ENCODE data around the gene DCAF15.

Gene DCAF15

DNA sequence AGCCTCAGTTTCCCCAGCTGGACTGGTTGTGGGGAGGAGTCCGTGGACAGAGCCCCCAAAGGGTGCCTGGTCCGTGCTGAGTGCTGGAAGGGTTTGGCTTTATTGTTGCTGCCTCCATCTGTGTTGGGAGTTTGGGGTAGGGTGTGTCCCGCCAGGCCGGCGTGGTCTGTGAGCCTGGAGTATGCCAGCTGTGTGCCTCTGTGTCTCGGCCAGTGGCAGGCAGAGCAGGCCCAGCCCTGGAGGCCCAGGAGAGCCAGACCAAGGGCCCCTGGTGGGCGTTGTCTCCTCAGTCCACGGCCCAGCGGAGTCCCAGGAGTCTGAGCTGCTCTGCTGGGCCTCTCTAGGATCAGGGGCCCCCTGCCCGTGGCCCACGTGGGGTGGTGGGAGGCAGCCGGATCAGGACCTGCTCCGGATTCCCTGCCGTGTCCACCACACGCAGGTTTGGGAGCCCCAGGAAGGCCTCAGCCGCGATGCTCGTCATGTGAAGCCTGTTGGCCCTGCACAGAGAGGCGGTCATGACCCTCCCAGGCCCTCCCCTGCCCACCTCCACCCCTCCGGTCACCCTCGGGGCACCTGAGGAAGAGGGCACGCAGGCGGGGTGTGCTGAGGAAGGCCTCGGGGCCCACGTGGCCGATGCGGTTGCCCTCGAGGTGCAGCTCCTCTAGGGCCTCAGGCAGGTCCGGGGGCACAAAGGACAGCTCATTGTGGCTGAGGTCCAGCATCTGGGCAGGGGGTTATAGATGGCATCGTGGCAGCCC is 20.7 kb upstream of the DCAF15 start:
- DNase-seq: no peak

DNA sequence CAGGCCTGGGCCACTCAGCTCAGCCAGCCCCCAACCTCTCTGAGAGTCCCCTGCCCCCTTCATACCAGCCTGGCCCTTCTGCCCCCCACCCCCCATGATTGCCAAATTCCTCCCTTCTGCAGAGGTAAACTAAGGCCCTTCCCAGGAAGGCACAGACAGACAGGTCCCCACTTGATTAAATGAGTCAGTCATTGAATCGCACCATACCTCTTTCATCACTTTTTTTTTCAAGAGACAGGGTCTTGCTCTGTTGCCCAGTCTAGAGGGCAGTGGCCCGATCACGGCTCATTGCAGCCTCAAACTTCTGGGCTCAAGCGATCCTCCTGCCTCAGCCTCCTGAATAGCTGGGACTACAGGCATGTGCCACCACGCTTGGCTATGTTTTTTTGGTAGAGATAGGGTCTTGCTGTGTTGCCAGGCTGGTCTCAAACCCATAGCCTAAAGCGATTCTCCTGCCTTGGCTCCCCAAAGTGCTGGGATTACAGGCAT is 20.1 kb upstream of the DCAF15 start:
- DNase-seq: no peak

DNA sequence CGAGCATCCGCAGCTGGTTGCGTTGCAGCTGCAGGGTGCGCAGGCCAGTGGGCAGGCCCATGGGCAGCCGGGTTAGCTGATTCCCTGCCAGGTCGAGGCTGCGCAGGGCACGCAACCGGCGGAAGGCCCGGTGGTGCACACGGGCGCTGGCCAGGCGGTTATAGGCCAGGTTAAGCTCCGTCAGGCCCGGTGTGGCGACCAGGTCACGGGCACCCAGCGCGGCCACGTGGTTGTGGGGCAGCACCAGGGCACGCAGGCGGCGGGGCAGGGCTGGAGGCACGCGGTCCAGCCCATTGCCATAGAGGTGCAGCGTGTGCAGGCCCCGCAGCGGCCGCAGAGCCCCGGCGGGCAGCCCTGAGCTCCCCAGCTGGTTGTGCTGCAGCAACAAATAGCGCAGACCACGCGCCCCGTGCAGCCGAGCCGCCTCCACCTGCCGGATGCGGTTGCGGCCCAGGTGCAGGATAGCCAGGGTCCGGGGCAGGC is 19.4 kb upstream of the DCAF15 start:
- DNase-seq: no peak

DNA sequence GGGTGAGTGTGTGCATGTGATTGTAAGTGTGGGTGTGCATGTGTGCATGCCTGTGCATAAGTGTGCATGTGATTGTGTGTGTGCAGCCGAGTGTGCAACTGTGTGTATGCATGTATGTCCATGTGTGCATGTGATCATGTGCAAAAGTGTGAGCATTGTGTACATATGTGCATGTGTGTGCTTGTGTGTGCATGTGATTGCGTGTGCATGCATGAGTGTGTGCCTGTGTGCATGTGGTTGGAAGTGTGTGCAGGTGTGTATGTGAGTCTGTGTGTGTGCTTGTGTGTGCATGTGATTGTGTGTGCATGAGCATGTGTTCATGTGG is 17.6 kb upstream of the DCAF15 start:
- no peak for DNase-seq

DNA sequence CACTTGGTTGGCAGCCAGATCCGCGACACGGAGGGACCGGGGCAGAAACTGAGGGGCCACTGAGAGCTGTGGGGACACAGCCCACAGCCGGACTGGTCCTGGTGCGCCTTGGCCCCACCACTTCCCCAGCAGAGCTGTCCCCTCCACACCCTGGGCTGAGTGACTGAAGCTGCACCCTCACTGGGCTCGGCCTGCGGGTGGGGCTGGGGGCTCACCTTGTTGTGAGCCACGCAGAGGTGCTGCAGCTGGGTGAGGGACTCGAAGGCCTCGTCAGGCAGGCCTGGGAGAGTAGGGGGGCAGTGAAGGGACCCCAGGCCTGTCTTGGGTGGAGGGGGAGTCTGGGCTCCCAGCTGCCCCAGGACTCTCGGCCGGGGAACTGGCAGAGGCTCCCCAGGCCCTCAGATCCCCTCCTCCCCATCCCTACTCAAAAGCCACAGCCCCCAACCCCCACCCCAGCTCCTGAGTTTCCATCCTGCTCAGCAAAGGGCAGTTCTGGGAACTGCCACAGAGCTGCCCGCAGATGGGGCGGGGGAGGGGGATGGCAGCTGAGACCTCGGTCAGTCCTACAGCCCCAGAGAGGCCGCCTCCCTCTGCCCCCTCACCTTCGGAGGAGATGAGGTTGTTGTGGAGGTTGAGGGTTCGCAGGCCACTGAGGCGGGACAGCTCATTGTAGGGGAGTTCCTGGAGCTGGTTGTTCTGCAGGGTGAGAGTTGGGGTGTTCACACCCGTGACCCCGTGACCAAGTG is 16.4 kb upstream of the DCAF15 start:
- DNase-seq: no peak

DNA sequence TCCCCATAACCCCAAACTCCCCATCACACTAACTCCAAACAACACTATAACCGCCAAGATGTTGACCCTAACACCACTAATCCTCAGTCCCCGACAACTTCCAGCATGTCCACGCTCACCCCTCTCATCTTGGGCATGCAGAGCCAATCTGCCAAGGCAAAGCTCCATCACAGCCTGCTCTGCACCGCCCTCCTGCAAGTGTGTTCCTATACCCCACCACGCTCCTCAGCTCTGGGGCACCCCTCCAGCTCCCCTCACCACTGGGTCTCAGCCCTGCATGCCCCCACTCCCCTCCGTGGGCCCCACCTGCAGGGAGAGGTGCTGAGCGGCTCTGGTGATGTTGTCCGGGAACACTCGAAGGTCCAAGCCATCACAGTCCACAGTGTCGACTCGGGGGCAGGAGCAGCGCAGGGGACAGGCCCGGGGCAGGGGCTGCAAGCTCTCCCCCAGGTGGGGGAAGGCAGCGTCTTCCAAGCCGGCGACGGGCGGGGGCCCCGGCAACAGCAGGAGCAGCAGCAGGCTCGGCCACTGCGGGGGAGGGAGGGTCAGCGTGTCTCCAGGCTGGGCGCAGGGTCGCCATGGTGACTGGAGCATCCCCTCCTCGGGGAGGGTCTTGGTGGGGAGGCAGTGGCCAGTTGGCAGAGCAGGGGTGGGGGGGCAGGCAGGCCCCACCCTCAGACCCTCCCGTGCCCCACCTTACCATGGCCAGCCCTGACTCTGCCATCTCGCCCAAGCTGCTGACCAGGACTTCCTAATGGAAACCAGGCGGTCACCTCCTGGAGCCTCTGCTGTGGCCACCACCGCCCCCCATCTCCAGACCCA is 14.6 kb upstream of the DCAF15 start:
- no peak for DNase-seq

DNA sequence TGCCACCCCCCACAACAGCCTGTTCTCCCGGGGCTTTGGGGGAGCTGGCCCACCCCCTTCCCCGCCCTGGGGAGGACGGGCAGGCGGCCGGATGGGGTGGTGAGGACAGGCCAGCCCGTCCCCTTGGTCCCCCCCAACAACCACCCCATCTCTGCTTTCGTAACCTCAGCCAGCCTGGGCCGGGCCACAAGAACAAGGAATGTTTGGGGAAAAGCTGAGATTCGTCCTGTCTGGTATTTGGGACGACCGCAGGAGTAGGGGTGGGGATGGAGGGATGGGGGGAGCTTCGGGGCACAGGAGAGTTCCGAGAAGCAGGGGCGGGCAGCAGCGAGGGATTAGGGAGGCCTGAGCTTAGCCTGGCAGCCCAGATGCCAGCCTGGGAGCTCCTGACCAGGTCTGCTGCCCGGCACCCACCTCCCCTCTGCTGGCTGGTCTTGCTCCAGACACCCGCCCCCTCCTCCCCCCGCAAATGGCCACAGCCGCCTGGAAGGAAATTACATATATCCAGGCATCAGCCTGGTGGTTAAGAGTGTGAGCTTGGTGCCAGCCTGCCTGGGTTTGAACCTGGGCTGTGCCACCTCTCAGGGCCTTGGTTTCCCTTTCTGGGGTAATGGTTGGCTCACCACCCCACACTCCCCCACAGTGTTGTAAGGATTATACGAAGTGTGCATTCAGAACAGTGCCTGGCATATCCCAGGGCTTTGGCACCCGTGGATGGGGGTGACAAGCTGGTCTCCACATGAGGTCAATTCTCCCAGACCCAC is 13.8 kb upstream of the DCAF15 start, which contains the start of gene PODNL1:
PODNL1 (minus strand) TSS at position 117 of the 764 bp plus-strand sequence. CDS start 236 bp downstream, outside the sequence.
- no peak for DNase-seq

DNA sequence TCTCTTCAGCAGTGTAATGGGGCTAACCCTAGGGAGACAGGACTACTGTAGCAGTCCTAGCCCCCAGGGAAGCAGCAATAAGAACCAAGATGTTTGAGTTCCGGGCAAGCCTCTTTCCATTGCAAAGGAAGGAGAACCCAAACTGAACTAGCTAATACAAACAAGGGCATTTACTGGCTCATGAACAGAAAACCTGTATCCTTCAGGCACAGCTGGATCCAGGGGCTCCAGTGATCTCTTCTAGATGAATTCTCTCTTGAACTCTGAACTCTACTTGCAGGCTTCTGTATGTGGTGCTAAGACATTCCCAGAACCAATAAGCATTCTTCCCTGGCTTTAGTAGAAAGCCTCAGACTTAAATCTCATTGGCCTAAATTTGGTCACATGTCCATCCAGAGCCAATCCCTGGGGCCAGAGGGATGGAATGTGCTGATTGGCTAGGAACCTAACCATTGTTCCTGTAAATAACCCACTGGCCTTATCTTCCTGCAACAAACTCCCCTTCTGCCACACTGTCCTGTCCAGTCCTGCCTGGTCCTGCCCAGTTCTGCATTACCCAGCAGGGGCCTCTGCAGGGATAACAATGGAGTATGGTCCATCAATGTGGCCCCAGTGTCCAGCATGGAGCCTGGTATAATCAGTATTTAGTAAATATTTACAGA is 10.2 kb upstream of the DCAF15 start:
- DNase-seq: no peak

DNA sequence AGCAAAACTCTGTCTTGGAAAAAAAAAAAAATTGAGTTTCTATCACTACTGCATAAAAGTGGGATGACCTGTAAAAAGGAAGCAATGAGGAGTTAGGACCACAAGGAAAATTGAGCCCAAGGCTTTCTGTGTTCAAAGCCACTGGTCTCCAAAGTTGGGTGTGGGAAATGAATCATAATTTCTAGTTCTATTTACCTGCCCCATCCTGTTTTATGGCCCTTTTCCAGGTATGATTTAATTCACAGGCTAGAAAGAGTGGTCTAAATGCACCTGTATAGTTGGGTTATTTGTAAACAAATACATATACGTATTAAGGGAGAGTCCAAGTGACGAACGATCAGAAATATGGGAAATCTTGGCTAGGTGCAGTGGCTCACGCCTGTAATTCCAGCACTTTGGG is 5.9 kb upstream of the DCAF15 start:
- DNase-seq: no peak

DNA sequence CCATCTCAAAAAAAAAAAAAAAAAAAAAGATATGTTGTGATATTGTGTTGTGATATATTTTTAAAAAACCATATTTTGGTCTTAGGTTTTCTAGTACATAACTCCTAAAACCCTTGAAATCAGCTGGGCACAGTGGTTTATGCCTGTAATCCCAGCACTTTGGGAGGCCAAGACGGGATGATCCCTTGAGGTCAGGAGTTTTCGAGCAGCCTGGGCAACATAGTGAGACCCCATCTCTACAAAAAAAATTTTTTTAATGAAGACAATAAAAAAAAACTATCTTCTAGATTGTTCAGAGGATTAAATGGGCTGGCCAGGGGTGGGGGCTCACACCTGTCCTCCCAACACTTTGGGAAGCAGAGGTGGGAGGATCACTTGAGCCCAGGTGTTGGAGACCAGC is 1.3 kb upstream of the DCAF15 start:
- no peak for DNase-seq

DNA sequence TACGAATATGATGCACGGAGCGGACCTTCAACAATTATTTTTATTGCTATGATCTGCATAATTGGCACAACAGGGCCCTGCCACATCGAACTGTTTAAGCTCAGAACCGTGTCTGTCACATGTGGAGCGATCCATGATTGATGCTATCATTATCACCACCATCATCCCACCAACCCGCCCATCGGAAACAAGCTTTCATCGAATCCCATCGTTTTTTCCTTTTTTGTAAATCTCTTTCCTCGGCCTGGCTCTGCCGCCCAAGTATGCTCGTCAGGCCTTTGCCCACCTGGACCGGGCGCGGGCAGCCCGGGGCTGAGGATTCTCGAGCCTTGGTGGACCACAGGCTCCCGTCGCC is 533 bp upstream of the DCAF15 start:
- DNase-seq: no peak

DNA sequence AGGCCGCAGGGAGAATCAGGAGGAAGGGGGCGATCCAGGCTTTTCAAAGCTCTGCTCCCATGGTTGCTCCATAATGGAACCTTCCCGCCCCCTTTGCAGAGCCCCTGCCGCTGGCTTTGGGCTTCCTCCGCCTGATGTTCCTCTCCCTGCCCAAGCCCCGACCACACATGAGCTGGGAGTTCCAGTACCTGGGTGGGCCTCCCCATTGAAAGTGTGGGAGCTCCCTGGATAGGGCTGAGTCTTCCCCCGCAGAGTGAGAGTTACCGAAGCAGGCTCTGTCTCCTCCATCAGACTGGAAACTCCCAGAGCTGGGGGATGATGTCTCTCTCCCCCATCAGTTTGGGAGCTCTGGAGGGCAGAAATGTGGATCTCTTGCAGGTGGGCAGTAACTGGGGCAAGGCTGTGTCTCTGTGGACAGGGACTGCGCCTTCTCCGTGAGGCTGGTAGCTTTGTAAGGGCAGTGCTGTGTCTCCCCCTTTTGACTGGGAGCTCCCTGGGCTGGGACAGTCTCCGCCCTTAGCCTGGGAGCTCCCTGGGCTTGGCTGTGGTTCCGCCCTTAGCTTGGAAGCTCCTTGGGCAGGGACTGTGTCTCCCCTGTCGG is 722 bp downstream of the DCAF15 start:
- DNase-seq: no peak

DNA sequence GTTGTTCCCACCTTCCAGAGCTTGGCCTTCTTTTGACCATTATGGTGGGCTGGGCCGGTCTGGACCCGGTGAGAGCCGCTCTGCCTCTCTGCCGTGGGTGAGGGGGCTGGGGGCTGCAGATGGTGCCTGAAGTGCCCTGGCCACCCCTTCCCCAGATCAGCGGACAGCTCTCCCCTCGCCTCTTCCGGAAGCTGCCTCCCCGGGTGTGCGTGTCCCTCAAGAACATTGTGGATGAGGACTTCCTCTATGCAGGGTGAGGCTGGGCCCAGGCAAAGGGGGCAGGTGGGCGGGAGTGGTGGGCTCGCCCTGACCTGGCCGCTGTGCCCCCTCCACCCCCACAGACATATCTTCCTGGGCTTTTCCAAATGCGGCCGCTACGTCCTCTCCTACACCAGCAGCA is 1.9 kb downstream of the DCAF15 start:
- DNase-seq: no peak

DNA sequence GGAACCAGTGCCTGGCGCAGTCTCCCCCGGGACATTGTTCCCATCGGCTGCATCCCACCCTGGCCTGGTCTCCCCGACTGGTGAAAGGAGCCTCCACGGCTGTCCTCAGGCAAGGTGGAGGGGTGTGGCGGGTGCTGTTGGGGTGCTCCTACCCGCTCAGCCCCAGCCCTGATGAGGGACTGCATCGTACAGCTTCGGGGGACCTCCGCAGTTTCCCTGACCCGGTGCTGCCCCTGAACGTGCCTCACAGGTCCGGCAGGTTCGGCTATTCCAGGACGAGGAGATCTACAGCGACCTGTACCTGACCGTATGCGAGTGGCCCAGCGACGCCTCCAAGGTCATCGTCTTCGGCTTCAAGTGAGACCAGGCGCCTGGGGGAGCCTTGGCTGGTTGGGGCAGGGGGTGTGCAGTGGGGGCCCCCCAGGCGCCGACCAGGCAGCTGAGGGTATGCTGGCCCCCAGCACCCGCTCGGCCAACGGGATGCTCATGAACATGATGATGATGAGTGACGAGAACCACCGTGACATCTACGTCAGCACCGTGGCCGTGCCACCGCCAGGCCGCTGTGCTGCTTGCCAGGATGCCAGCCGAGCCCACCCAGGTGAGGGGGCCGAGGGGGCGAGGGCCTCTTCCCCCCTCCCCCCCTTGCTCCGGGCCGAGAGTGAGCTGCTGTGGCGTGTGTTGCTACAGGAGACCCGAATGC is 3.5 kb downstream of the DCAF15 start:
- no peak for DNase-seq

DNA sequence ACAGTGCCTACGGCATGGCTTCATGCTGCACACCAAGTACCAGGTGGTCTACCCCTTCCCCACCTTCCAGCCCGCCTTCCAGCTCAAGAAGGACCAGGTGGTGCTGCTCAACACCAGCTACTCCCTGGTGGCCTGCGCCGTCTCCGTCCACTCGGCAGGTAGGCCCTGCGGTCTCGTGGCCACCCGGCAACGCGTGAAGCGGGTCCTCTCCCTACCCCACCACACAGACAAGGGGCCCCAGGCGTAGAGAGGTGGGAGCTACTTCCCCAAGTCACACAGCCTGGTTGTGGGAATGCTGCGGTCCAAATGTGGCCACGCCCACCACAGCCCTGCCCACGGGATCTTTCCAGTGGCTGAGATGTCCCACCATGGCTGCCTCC is 4.0 kb downstream of the DCAF15 start:
- no peak for DNase-seq

DNA sequence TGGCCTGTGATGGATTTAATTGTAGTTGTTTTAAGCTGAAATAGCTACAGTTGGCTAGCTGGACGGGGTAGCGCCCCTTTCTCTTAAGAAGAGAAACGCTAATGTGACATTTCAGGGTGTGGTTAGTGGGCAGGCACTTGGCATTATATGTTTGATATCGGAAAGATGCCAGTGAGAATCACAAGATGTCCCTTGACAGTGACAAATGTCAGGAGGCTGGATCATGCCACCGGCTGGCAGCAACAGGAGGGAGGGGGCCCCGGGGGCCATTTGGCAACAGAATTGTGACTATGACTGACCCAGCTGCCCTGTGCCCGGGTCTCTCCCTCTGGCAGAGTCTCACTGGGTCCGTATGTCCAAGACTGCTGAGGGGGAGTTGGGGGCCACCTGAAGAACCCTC is 4.7 kb downstream of the DCAF15 start:
- no peak for DNase-seq

DNA sequence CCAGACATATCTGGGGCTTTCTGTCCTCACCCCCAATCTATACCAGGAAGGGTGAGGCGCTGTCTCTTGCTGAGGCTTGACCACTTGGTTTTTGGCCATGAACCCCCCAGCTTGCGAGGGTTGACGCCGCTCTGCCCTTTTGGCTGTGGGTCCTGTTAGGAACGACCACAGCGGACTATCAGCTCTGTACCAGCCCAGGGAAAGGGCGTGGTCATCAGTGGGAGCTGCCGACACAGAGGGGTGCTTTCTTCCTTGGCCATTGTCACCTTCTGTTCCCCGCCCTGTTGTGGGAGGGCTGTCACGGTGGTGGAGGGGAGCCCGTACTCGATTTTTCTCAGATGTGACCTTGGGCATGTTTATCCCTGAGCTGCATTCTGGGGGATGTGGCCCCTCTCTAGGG is 5.7 kb downstream of the DCAF15 start:
- DNase-seq: no peak

DNA sequence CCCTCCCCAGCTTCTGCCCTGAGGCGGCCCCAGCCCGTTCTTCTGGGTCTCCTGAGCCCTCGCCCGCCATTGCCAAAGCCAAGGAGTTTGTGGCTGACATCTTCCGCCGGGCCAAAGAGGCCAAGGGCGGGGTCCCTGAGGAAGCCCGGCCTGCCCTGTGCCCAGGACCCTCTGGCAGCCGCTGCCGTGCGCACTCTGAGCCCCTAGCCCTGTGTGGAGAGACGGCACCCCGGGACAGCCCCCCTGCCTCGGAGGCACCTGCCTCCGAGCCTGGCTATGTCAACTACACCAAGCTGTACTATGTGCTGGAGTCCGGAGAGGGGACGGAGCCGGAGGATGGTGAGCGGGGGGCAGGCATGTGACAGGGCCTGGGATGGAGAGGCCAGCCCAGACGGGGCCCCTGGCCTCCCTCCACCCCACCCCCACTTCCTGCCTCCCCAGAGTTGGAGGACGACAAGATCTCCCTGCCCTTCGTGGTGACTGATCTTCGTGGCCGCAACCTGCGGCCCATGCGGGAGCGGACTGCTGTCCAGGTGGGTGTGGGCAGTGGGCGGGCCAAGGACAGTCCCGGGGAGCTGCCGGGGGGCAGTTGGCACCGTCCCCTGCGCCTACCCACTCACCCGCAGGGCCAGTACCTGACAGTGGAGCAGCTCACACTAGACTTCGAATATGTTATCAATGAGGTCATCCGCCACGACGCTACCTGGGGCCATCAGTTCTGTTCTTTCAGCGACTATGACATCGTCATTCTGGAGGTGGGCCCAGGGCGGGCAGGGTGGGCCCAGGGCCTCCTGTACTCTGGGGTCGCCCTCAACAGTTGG is 7.0 kb downstream of the DCAF15 start:
- no peak for DNase-seq

DNA sequence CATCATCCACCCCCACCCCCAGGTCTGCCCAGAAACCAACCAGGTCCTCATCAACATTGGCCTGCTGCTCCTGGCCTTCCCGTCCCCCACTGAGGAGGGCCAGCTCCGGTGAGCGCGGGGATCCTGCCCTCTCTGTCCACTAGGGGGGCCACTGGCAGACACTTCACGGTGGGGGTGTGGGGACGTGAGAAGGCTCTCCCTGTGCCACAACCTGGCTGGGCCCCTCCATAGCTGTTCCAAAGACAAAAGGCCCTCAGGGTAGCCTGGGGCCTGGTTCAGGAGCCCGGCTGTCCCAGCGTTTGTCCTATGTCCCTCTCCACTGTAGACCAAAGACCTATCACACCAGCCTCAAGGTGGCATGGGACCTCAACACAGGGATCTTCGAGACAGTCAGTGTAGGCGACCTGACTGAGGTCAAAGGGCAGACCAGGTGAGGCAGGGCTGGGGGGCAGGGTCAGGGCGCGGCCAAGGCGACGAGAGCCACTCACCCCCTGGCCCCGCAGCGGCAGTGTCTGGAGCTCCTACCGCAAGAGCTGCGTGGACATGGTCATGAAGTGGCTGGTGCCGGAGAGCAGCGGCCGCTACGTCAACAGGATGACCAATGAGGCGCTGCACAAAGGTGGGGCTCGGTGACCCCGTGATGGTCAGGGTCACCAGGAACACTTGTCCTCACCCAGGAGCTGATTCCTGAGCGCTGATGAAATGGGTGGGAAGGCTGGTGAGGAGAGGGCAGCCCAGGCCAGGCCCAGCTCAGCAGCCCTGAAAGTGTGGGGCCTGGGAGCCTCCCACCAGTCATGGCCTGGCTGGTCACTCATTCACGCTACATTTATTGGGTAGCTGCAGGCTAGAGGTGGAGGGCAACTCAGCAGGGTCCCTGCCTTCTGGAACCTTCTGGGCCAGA is 7.9 kb downstream of the DCAF15 start:
- no peak for DNase-seq
